ENCODE measurements around the gene TRAF6. TPM values are rescaled to one million over a fixed set of nuclear protein-coding genes. Genes with fewer than 3 reads are reported as not detected.
A peak's percentile ranks its signal among the peaks of the same experiment; 100 is the strongest.

The TRAF6 gene
- total and polyA plus RNA-seq, 9 donors: 4.9 to 18.2 (median 13.9) TPM

GRCh38 chr11:36452961-36453360, 57.1 kb downstream of the TRAF6 start:
- TF ChIP-seq POLR2A (IDR thresholded peaks at IDR 0.05) (no peak), CTCF (IDR thresholded peaks at IDR 0.05) (no peak), EP300 (IDR thresholded peaks at IDR 0.05) (no peak)
- no peak overlapping the region for H3K4me3 ChIP-seq
- no peaks in the 10 kb centered on the region for H3K9me3 ChIP-seq
- no peaks in the 10 kb centered on the region for H3K36me3 ChIP-seq
- DNase-seq: no peak
- 17 to 39% (median 39%) methylated on average over 1 of the region's 1 CpG for WGBS, 3 donors
- H3K27me3 ChIP-seq: no peaks in the 10 kb centered on the region
- intact Hi-C loops (cut with DNase I): loop anchor here in 1 of 4 donors (10.0 kb wide), 1 partner anchor 78 kb away; no protein-coding TSS in a partner anchor
- no peak overlapping the region for H3K27ac ChIP-seq
- peaks cover 27% of the 10 kb centered on the region for H3K4me1 ChIP-seq (ENCODE audit: insufficient read depth)

- intact Hi-C loops (cut with DNase I): loop anchor here in 1 of 4 donors (10.0 kb wide), 1 partner anchor 78 kb away; no protein-coding TSS in a partner anchor
- H3K36me3 ChIP-seq: no peaks in the 10 kb centered on the region
- 31 to 43% (median 32%) methylated on average over 5 of the region's 5 CpGs for WGBS, 3 donors
- H3K4me1 ChIP-seq (ENCODE audit: insufficient read depth): peaks cover 28% of the 10 kb centered on the region
- no peaks in the 10 kb centered on the region for H3K9me3 ChIP-seq
- no peak overlapping the region for H3K27ac ChIP-seq
- no peak overlapping the region for H3K4me3 ChIP-seq
- peak in 1 of 5 donors; percentile 41 for DNase-seq
- TF ChIP-seq EP300 (IDR thresholded peaks at IDR 0.05) (no peak), POLR2A (IDR thresholded peaks at IDR 0.05) (no peak), CTCF (IDR thresholded peaks at IDR 0.05) (no peak)
- H3K27me3 ChIP-seq: no peaks in the 10 kb centered on the region
Measured at GRCh38 chr11:36452236-36452940, 57.7 kb downstream of the TRAF6 start.

GRCh38 chr11:36451681-36452080, 58.4 kb downstream of the TRAF6 start:
- intact Hi-C loops (cut with DNase I): loop anchor here in 1 of 4 donors (10.0 kb wide), 1 partner anchor 77 kb away; no protein-coding TSS in a partner anchor
- H3K36me3 ChIP-seq: no peaks in the 10 kb centered on the region
- WGBS, 3 donors: 76 to 100% (median 94%) methylated on average over 1 of the region's 1 CpG
- TF ChIP-seq POLR2A (IDR thresholded peaks at IDR 0.05) (no peak), CTCF (IDR thresholded peaks at IDR 0.05) (no peak), EP300 (IDR thresholded peaks at IDR 0.05) (no peak)
- H3K4me3 ChIP-seq: no peak overlapping the region
- H3K27me3 ChIP-seq: no peaks in the 10 kb centered on the region
- DNase-seq: no peak
- peaks cover 28% of the 10 kb centered on the region for H3K4me1 ChIP-seq (ENCODE audit: insufficient read depth)
- no peak overlapping the region for H3K27ac ChIP-seq
- no peaks in the 10 kb centered on the region for H3K9me3 ChIP-seq

GRCh38 chr11:36451045-36451444, 59.0 kb downstream of the TRAF6 start:
- WGBS, 3 donors: 81 to 94% (median 92%) methylated on average over 6 of the region's 6 CpGs
- Histone ChIP-seq H3K4me1 (ENCODE audit: insufficient read depth) (peaks cover 24% of the 10 kb centered on the region), H3K27me3 (no peaks in the 10 kb centered on the region), H3K9me3 (no peaks in the 10 kb centered on the region), H3K27ac (no peak overlapping the region), H3K4me3 (no peak overlapping the region), H3K36me3 (no peaks in the 10 kb centered on the region)
- TF ChIP-seq POLR2A (IDR thresholded peaks at IDR 0.05) (no peak), EP300 (IDR thresholded peaks at IDR 0.05) (no peak), CTCF (IDR thresholded peaks at IDR 0.05) (no peak)
- intact Hi-C loops (cut with DNase I): loop anchor here in 1 of 4 donors (10.0 kb wide), 1 partner anchor 76 kb away; no protein-coding TSS in a partner anchor
- DNase-seq: no peak
